ENCODE data around the gene SS18.

The SS18 gene

GRCh38 chr18:26021061-26021754 lies 69.2 kb downstream of the SS18 start:
- DNase-seq (ENCODE audit: extremely low read depth, low read depth): no peak

GRCh38 chr18:26017929-26018328 lies 72.5 kb downstream of the SS18 start:
- TF ChIP-seq CTCF (IDR thresholded peaks at IDR 0.05; ENCODE audit: low read depth, low read length): no peak
- no peak for DNase-seq (ENCODE audit: extremely low read depth, low read depth)

More at GRCh38 chr18:26021061-26021754, 69.2 kb downstream of the SS18 start:
- no peak for TF ChIP-seq CTCF (IDR thresholded peaks at IDR 0.05; ENCODE audit: low read depth, low read length)

- TF ChIP-seq CTCF (IDR thresholded peaks at IDR 0.05; ENCODE audit: low read depth, low read length): no peak
- no peak for DNase-seq (ENCODE audit: extremely low read depth, low read depth)
These were observed 76.0 kb downstream of the SS18 start for GRCh38 chr18:26014462-26014861.

- TF ChIP-seq CTCF (IDR thresholded peaks at IDR 0.05; ENCODE audit: low read depth, low read length): no peak
- no peak for DNase-seq (ENCODE audit: extremely low read depth, low read depth)
These were observed 81.8 kb downstream of the SS18 start for GRCh38 chr18:26008619-26009018.

GRCh38 chr18:26008096-26008495 lies 82.3 kb downstream of the SS18 start:
- TF ChIP-seq CTCF (IDR thresholded peaks at IDR 0.05; ENCODE audit: low read depth, low read length): no peak
- DNase-seq (ENCODE audit: extremely low read depth, low read depth): no peak

GRCh38 chr18:26005950-26006349 lies 84.5 kb downstream of the SS18 start:
- no peak for DNase-seq (ENCODE audit: extremely low read depth, low read depth)
- no peak for TF ChIP-seq CTCF (IDR thresholded peaks at IDR 0.05; ENCODE audit: low read depth, low read length)

- no peak for DNase-seq (ENCODE audit: extremely low read depth, low read depth)
- TF ChIP-seq CTCF (IDR thresholded peaks at IDR 0.05; ENCODE audit: low read depth, low read length): no peak
These were observed 85.6 kb downstream of the SS18 start for GRCh38 chr18:26004832-26005231.
